HG03135 (cell line): ENCODE data around the gene RHOH.

ENCODE experiments used
- ATAC-seq: cut with Tn5 transposase; IDR thresholded peaks from one replicate; pipeline ENCODE4 v1.9.1; 2021; ENCODE audit warnings: mild to moderate bottlenecking, moderate library complexity; ENCODE audit not compliant: unreplicated experiment

Gene RHOH

DNA sequence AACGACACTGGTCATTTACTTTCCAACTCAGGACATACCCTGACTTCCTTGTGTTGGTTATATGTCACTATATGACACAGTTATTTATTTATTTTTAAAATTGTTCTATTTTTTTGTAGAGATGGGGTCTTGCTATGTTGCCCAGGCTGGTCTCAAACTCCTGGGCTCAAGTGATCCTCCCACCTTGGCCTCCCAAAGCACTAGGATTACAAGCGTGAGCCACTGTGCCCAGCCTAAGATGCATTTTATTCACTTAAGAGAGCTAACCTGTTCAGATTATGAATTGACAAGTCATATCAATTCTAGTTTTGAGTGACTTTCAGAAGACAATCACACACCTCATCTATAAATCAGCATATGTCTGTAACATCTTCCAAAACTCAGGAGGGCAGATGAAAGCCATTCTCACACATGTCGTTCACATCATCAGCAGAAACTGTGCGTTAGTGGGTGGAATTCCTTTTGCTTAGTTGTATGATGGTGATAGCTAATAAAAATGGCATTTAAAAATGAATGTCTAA, 9.4 kb upstream of the RHOH start:
- ATAC-seq = no peak

- ATAC-seq = no peak
Measured at GRCh38 chr4:40190019-40190418, 6.8 kb upstream of the RHOH start.

DNA sequence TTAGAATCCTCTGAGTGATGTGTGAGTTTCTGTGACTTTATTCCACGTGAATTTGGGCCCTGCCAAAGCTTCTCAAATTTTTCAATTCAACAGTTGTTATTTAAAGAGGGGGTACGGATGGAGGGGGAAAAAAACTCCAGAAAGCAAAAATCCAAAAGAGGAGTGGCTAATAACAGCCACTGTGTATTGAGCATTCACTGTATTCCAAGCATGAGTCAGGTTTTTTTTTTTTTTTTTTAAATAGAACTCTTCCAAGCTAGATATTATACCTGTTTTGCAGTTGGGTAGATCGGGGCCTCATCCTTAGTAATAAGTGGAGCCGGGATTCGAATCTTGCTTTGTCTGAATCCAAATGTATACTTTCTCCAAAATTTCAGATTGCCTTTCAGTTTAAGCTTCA, 6.4 kb upstream of the RHOH start:
- no peak for ATAC-seq

DNA sequence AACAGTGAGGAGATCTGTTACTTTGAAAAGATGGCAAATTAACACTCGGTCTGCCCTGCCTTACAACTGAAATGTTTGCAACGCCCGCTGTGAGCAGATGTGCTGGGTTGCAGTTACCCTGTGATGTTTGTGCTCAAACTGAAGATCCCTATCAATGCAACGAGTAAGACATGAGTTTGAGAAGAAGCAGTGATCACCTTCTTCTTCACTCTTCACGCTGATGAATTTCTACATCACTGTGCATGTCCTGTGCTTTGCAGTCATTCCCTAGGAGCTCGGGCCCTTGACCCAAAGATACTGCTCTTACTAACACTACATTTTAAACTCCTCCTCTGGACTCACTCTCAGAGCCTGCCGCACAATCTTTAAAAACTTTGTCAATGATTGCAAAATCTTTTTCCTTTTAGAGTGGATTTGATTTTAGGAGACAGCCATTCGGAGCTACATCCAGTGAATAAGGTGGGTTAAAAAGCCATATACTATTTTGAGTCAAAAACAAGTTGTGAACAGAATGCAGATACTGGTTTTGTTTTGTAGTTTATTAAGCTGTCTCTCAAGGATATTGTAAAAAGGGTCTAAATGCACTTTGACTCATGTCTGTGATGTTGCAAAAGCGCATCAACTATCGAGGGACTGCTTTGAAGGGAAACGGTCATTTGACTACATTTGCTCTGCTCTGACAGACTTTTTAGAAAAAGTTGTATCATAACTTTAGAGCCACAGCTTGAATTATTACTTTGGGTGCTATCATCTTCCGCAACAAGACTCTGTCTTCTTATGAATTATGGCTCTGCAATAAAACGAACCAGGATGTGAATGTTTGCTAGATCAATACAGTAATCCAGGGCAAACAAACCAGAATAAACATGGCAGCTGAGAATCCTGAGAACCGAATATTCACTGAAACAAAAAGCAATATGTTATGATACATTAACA, 5.7 kb upstream of the RHOH start:
- ATAC-seq = no peak

GRCh38 chr4:40192114-40193015, 4.5 kb upstream of the RHOH start:
- ATAC-seq = peak; percentile 30

DNA sequence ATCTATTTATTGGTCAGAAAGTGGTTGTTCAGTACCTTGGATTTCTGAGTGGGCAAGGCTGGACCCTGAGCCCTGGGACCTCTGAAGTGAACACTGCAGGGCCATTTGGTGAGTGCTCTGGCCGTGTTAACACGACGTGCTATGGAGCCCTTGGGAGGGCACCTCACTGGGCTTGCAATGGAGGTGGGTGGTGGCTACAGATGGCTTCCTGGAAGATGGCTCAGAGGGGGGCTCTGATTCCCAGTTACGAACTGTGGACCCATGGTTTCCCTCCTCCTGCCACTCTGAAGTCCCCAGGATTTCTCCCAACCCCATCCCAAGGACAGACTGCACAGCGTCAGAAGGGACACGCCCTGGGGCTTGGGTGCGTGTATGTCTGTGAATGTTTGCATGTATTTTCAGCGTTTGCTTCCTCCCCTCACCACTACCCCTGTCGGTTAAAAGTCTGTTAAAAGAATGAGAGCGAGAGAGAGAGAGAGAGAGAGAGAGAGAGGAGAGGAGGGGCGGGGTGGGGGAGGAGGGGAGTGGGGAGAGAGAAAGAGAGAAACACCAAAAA, 3.7 kb upstream of the RHOH start:
- ATAC-seq = peak; percentile 31

DNA sequence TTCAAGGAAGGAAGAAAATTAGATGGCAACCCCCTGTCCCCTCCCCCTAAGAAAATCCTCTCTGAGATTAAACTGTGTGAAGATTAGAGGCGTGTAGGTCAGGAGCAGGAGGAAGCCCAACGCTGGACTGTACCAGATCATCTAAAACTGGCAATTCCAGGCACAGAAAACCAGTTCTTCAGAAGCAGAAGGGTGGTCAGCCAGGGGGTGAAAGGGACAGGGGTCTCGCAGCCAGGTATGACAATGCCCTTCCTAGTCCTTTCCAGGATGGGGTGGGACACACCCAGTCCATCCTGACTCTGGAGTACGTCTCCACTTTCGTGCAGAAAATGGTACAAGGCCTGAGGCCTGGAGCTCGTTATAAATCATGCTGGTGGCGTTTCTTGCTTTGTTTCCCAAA, 3.3 kb upstream of the RHOH start:
- no peak for ATAC-seq

DNA sequence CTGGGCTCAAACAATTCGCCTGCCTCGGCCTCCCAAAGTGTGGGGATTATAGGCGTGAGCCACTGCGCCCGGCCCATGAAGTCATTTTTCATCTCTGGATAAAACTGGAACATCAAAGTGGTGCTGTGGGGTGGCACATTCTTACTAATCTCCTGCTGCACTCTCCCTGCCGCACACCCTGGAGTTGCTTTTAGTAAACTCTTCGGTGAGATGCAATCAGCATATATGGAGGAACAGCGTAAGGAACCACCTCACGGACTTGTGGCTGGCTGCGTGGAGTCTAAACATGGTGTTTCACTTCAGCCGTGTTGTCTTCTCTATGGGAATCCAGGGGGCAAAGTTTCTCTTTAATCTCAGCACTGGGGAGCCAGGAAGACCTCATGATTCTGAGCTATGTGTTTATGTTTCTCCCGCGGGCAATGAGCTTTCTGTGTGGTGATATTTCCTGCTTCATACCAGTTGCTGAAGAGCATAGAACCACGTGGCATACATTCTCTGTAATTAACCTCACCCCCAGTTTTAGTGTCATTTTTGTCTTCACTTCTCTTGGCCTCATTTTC, 2.1 kb upstream of the RHOH start:
- no peak for ATAC-seq

DNA sequence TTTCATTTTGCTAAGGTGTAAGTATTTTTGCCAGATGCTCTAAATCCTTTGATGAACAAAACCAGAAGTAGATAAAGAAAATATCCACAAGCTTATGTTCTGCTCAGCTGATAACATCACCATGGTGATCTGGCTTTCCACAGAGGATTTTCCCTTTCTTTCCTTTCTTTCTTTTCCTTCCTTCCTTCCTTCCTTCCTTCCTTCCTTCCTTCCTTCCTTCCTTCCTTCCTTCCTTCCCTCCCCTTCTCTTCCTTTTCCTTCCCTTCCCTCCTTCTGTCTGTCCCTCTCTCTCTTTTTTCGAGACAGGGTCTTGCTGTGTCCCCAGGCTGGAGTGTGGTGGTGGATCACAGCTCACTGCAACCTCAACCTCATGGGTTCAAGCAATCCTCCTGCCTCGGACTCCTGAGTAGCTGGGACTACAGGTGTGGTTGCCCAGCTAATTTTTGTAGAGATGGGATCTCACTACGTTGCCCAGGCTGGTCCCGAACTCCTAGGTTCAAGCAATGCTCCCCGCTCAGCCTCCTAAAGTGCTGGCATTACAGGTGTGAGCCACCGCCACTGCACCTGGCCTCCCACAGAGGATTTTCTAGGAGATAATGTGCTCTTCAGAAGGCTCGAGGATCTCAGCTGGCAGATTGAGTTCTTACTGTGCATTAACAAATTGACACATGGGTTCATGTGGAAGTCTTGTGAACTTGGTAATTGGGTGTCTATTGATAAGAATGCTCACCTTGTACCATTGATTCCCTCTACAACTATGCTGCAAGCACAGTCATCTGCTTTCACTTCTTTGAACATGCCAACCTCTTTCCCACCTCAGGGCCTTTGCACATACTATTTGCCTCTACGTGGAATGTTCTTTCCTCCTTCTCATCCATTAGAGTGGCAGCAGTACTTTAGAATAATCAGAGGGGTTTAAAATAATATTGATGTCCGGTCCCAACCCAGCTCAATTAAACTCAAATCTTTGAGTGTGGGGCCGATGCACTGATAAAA, 1.4 kb upstream of the RHOH start:
- ATAC-seq = no peak

DNA sequence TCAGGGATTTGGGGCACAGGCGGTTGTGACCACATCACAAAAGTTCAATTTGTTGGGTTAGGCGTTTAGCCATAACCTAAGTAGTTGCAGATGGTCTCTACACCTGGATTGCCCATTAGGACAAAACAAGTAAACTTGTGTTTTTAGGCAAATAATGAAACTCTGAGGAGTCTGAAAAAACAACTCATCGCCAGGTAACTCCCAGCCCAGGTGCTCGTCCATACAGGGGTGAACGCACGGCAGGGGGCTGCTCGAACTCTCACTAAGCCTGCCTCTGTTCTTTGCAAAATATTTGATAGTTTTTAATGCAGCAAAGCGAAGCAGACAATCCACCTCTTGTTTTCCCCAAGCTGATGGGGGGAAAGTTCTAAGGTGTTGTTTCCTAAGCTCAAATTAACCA, 559 bp upstream of the RHOH start:
- ATAC-seq = no peak

DNA sequence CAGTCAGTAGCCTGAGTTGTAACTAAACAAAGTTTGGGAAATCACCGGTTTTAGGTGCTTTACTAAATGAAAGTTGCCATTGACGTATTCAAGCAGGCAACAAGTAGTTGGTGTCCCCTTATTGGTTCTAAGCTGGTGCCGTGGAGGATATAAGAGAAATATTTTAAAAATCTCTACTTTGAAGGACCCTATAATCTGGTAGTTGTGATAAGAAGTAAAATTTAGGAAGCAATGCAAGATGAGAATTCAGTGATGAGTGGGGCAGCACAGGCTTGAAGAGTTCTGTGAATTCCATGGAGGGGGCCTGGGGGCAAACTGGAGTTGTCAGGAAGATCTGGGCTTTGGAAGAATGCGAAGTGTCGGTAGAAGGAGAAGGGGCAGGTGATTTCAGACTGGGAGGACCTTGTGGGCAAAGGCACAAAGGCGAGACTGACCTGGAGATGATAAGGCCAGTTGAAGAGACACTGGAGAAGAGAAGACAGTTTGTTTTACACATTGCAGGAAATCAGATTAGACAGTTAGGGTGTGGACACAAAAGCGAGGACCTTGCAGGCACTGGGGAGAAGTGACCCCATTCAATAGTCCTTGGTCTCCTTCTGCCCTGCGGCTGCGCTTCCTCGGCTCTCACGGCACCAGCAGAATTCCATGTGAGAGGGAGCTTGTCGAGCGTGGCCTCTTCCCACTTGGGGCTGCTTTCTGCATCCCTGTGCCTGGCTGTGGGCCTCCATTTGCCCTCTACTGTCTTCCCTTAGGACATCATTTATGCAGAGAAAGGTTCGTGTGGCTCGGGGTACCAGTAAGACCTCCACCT, 1.3 kb downstream of the RHOH start:
- no peak for ATAC-seq

- no peak for ATAC-seq
Measured at GRCh38 chr4:40199179-40199670, 2.4 kb downstream of the RHOH start.

DNA sequence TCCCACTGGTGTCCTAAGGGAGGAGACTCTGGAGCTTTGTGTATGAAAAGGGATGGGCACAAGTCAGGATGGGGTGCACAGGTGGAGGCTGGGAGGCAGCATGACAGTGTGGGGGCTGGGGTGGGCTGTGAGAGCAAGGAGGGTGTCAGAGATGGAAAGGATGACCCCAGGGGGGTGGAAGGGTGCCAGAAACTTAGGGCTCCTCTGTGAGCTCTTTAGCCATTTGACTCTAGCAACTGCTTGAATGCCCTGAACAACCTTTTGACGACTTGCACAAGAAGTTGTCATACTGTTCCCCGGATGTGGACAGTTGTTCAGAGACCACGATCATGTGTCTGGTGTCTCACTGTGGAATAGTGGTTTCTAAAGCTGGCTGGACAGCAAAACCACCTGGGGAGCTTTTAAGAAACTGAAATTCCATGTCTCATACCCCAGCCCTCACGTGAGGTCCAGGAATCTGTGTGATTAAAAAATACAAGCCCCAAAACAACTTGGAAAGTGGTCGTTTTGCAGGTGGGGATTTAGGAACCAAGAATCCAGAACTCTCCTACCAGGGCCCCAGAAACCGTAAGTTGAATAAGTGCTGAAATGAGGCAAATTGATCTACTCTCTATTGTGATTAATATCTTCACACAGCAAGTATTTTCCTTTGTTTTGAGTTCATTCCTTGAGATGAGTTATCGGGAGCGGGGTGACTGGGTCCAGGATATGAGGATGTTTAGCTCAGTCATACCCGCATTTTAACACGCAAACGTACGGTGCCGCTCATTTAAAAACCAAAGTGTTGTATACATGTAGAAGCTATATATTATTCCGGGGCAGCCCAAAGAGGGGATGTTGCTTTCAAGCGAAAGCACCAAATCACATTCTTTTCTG, 3.4 kb downstream of the RHOH start:
- ATAC-seq = peak; percentile 61

- peak; percentile 7 for ATAC-seq
Measured at GRCh38 chr4:40200875-40201801, 4.3 kb downstream of the RHOH start.

DNA sequence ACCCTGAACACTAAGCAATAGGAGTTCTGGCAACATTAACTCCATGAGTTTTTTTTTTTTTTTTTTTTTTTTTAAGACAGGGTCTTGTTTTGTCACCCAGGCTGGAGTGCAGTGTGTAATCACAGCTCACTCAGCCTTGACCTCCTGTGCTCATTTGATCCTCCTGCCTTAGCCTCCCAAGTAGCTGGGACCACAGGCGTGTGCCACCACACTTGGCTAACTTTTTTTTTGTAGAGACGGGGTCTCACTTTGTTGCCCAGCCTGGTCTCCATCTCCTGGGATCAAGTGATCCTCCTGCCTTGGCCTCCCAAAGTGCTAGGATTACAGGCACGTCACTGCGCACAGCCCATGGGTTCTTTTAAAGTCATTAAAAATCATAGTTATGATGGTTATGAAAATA, 5.1 kb downstream of the RHOH start:
- no peak for ATAC-seq

GRCh38 chr4:40202474-40202873, 5.6 kb downstream of the RHOH start:
- no peak for ATAC-seq
